Measurements from ENCODE around the gene MACROH2A1. TPM values are rescaled to one million over a fixed set of nuclear protein-coding genes. Genes with fewer than 3 reads are reported as not detected.

Gene MACROH2A1
- total RNA-seq, 1 donor from 2014 or later: 215 TPM

DNA sequence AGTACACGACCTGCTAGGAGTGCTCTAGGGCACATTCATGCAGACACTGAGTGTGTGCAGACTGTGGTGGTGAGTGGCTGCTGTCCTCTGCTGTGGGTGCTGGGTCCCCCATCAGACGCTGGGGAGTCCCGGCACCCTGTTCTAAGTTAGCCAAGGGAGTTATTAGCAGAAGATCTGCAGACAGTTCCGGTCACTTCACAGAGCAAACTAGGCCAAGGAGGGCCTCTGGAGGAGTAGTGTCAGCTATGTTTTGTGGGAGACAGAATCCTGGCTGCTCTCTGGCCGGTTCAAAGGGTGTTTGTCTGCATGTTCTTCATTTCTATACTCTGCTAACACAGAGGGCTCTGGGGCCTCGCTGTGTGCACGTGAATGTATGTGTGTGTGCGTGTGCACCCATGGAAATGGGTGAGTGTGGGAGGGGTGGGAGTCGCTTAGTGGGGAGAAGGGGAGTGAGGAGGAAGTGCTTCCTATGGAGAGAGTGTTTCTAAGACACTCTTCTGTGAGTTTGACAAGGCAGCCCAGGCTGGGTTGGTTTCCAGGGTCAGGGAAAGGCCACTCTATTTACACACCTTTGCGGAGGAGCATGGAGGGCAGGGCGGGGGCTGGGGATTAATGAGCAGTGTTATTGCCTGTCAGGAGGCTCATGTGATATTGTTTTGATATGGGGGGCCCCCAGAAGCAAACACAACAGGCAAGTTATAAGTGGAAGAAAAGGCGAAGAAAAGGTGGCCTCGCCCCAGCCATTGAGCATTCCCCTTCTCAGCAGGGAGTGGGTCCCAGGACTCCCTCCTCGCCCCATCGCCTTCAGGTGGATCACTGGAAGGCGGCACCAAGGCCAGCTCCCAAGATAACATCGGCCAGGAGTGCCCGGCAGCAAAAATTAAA is 68.9 kb downstream of the MACROH2A1 start:
- TF ChIP-seq, protein P1, sequence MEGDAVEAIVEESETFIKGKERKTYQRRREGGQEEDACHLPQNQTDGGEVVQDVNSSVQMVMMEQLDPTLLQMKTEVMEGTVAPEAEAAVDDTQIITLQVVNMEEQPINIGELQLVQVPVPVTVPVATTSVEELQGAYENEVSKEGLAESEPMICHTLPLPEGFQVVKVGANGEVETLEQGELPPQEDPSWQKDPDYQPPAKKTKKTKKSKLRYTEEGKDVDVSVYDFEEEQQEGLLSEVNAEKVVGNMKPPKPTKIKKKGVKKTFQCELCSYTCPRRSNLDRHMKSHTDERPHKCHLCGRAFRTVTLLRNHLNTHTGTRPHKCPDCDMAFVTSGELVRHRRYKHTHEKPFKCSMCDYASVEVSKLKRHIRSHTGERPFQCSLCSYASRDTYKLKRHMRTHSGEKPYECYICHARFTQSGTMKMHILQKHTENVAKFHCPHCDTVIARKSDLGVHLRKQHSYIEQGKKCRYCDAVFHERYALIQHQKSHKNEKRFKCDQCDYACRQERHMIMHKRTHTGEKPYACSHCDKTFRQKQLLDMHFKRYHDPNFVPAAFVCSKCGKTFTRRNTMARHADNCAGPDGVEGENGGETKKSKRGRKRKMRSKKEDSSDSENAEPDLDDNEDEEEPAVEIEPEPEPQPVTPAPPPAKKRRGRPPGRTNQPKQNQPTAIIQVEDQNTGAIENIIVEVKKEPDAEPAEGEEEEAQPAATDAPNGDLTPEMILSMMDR (IDR thresholded peaks at IDR 0.05; ENCODE audit: partially characterized antibody, unreplicated experiment): no peak
- H3K4me3 Mint-ChIP-seq (ENCODE audit: unreplicated experiment): no peak overlapping the region
- H3K36me3 Mint-ChIP-seq (ENCODE audit: unreplicated experiment): no peaks in the 10 kb centered on the region
- no peak for DNase-seq
- no peak overlapping the region for H3K27ac Mint-ChIP-seq (ENCODE audit: unreplicated experiment)
- no peaks in the 10 kb centered on the region for H3K4me1 Mint-ChIP-seq (ENCODE audit: low read depth, unreplicated experiment)
- H3K9me3 Mint-ChIP-seq (ENCODE audit: unreplicated experiment): no peaks in the 10 kb centered on the region
- H3K27me3 Mint-ChIP-seq (ENCODE audit: unreplicated experiment): no peaks in the 10 kb centered on the region

DNA sequence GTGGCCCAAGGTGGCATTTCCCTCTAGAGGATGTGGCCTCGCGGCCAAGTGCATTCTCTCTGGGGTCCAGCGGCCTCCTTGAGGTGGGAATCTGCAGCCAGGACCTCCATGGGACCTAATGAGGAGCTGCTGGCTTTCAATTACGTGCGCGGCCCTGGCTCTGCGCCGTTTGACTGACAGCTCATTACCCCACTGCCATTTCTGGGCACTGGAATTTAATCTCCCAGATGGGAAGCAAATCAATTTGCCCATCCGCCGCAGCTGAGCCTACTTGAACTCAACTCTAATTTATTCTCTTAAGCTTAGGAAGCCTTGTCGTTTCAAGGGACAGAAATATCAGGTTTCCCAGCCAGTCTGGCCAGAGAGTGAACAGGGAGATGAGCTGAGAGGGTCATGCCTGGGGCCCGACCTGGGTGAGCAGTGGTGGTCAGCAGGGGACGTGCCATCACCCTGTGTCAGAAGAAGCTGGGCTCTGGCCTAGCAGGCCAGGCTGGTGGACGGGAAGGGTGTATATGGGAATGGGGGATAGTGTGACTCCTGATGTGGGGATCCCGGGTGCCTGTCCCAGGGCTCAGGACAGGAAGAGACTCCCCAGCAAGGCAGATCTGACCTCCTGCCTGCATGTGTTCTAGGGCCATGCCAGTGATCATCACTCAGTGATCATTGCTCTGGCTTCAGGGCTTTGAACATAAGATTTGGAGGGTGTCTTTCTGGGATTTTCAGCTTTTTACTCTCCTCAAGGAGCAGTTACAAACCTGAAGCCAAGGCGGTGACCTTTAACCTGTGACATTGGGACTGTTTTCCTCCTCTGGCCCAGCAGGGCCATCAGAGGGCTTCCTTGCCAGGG is 69.7 kb downstream of the MACROH2A1 start:
- H3K27me3 Mint-ChIP-seq (ENCODE audit: unreplicated experiment): no peaks in the 10 kb centered on the region
- no peaks in the 10 kb centered on the region for H3K36me3 Mint-ChIP-seq (ENCODE audit: unreplicated experiment)
- no peak overlapping the region for H3K27ac Mint-ChIP-seq (ENCODE audit: unreplicated experiment)
- TF ChIP-seq, protein P1 (IDR thresholded peaks at IDR 0.05; ENCODE audit: partially characterized antibody, unreplicated experiment): no peak
- no peak overlapping the region for H3K4me3 Mint-ChIP-seq (ENCODE audit: unreplicated experiment)
- H3K9me3 Mint-ChIP-seq (ENCODE audit: unreplicated experiment): no peaks in the 10 kb centered on the region
- no peaks in the 10 kb centered on the region for H3K4me1 Mint-ChIP-seq (ENCODE audit: low read depth, unreplicated experiment)
- peak; percentile 40 for DNase-seq

DNA sequence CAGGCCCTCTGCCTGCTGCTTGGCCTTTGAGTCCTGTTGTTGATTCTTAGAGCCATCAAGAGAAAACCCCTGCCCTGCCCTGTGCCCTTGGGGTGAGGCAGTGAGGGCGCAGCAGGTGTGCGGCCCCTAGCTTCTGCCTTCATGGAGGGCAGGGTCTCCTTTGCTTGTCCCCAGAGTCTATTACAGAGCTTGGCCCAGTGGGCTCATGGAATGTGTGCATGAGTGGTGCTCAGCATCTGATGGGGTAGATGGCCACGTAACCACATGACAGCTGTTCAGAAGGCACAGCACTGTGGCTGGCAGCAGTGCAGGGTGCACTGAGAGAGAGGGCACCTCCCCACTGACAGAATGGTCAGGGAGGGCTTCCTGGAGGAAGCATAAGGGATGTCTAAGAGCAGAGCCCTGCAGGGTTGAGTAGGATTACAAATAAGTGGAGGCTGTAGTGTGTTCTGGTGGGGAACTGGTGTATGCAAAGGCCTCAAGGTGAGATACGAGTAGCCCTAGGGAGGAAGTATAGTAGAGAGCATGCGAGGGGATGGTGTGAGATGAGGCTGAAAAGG is 70.8 kb downstream of the MACROH2A1 start:
- DNase-seq: no peak
- Mint-ChIP-seq H3K4me3 (ENCODE audit: unreplicated experiment) (no peak overlapping the region), H3K9me3 (ENCODE audit: unreplicated experiment) (no peaks in the 10 kb centered on the region), H3K27ac (ENCODE audit: unreplicated experiment) (no peak overlapping the region), H3K36me3 (ENCODE audit: unreplicated experiment) (no peaks in the 10 kb centered on the region), H3K4me1 (ENCODE audit: low read depth, unreplicated experiment) (no peaks in the 10 kb centered on the region), H3K27me3 (ENCODE audit: unreplicated experiment) (no peaks in the 10 kb centered on the region)
- TF ChIP-seq, protein P1 (IDR thresholded peaks at IDR 0.05; ENCODE audit: partially characterized antibody, unreplicated experiment): no peak

- Mint-ChIP-seq H3K4me1 (ENCODE audit: low read depth, unreplicated experiment) (no peaks in the 10 kb centered on the region), H3K27me3 (ENCODE audit: unreplicated experiment) (no peaks in the 10 kb centered on the region)
These were observed 71.5 kb downstream of the MACROH2A1 start for GRCh38 chr5:135327429-135328127.

More at GRCh38 chr5:135327429-135328127, 71.5 kb downstream of the MACROH2A1 start:
- DNase-seq: no peak
- Mint-ChIP-seq H3K27ac (ENCODE audit: unreplicated experiment) (no peak overlapping the region), H3K9me3 (ENCODE audit: unreplicated experiment) (no peaks in the 10 kb centered on the region), H3K36me3 (ENCODE audit: unreplicated experiment) (no peaks in the 10 kb centered on the region), H3K4me3 (ENCODE audit: unreplicated experiment) (no peak overlapping the region)
- TF ChIP-seq, protein P1 (IDR thresholded peaks at IDR 0.05; ENCODE audit: partially characterized antibody, unreplicated experiment): no peak

Measured in glutamatergic neuron (in vitro differentiated cells).